Stimulated activated CD4-positive, alpha-beta T cell treated with anti-CD3 and anti-CD28 coated beads, Interleukin-2, amount 100 ng/mL, for 48 hours (primary cell): ENCODE data around the gene WNT2.
"Not testable (repeated sequence)": the region's sequence is repeated elsewhere in the genome, so short reads cannot be mapped to it uniquely, and the experiment has no call there.

Experiments used
- DNase-seq, 2 donors: peaks; one replicate each; pipeline ENCODE4 v3.0.0-alpha.2; 2020

The WNT2 gene

GRCh38 chr7:117250801-117251200, 72.1 kb downstream of the WNT2 start:
- DNase-seq: no peak

- DNase-seq: no peak
Measured at GRCh38 chr7:117250245-117250644, 72.6 kb downstream of the WNT2 start.

- DNase-seq: no peak
Measured at GRCh38 chr7:117249696-117250095, 73.2 kb downstream of the WNT2 start.

DNA sequence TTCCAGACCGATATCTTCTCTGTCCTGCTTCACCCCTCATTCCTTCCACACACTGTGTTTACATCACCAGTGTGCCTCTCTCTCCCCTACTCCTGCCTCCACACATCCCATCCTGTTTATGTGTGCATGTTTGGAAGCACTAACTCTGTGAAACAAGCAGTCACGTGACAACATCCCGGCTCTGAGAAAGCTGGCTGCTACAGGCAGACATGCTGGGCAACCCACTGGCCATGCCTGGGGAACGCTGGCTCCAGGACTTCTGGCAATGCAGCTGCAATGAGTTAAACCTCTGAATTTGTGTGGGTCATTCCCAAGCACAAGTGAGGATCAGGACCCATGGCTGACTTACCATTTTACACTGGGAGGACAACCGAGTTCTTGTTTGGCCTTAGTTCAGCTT, 74.0 kb downstream of the WNT2 start:
- no peak for DNase-seq

GRCh38 chr7:117247809-117248208, 75.0 kb downstream of the WNT2 start:
- DNase-seq: no peak

DNA sequence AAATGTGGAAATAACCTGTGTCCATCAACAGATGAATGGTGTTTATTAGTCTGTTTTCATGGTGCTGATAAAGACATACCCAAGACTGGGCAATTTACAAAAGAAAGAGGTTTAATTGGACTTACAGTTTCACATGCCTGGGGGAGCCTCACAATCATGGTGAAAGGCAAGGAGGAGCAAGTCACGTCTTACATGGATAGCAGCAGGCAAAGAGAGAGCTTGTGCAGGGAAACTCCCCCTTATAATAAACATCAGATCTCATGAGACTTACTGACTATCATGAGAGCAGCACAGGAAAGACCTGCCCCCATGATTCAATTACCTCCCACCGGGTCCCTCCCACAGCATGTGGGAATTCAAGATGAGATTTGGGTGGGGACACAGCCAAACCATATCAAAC, 77.2 kb downstream of the WNT2 start:
- not testable (repeated sequence) for DNase-seq

GRCh38 chr7:117243390-117243789, 79.5 kb downstream of the WNT2 start:
- DNase-seq: no peak

DNA sequence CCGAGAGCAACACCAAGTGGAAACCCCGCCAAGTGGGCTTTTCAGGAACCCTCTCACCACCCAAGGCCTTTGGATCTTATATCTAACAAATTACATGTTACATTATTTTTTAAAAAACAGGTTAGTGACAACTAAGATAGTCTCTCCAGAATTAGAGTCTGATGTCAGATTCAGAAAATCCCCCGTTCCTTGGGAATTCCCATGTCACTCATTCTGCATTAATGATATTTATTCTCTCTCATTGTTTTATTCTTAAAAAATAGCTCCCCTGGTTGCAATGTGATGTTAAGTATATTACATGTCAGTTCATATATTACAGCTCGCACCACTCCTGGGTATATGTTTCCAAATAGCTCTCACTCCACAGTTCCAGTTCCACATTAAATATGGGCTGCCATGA, 81.8 kb downstream of the WNT2 start:
- DNase-seq: no peak

- DNase-seq: no peak
Measured at GRCh38 chr7:117238937-117239336, 83.9 kb downstream of the WNT2 start.

DNA sequence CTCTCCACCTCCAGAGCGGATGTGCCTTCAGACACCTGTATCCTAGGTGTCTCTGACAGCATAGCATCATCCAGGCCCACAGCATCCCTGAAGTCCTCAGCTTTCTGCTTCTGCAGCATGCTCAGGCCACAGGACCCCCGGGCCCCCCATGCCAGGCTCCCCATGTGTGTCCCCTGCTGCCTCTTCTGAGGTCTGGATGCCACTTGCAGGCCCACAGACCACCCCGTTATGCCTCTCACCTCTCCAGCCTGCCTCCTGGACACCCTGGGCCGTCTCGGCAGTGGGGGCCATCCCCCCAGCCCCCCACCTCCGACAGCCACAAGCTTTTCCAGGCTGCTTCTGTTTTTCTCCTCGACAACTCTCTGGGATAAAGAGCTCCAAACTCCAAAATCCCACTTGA, 84.4 kb downstream of the WNT2 start:
- DNase-seq: no peak

DNA sequence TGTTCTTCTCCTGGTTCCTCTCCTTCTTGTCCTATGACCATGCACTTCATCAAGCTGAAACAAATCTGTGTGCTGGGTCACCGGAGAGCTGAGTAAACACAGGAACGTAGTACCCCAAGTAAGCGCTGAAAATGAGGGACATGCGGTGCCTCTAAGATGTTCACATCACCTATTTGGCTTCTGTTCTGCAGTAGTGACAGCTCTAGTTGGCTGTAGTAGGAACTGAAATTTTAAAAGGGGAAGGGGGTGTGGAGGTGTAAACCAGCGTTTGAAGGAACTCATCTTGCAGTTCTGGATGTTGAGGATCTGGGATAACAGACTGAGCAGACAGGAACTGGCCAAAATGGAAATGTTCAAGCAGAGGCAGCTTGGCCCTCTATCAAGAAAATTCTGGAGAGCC, 85.2 kb downstream of the WNT2 start:
- no peak for DNase-seq

- DNase-seq: no peak
Measured at GRCh38 chr7:117231047-117231359, 91.9 kb downstream of the WNT2 start.

GRCh38 chr7:117230276-117231046, 92.4 kb downstream of the WNT2 start:
- no peak for DNase-seq

DNA sequence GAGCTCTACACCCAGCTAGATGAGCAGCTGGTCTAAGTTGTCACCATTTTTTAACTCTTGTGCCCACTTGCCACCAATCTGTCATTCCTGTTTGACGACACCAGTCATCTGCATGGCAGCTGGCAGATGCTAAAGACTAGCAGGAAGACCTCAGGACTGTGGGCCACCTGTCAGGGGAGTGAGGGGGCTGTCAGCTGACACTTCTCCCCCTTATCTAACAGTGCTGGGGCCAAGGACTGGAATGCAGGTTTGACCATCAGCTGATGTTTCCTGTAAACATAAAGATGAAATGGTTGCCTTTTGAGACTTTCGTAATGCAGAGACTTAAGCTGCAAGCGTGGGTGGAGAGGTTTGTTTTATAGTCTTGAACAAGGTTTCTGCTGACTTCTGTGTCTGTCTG, 93.5 kb downstream of the WNT2 start:
- no peak for DNase-seq

GRCh38 chr7:117227091-117227490, 95.8 kb downstream of the WNT2 start:
- DNase-seq: no peak

GRCh38 chr7:117225536-117225935, 97.3 kb downstream of the WNT2 start:
- DNase-seq: no peak
